HG03280 (cell line): ENCODE data around the gene SYTL1.

Source experiments
- ATAC-seq: cut with Tn5 transposase; IDR thresholded peaks from one replicate; pipeline ENCODE4 v1.9.1; 2021; ENCODE audit warnings: mild to moderate bottlenecking, moderate library complexity; ENCODE audit not compliant: unreplicated experiment

SYTL1 gene

GRCh38 chr1:27316860-27317259 lies 25.0 kb upstream of the SYTL1 start:
- no peak for ATAC-seq

- no peak for ATAC-seq
These were observed 23.7 kb upstream of the SYTL1 start for GRCh38 chr1:27318136-27318535.

- no peak for ATAC-seq
These were observed 23.2 kb upstream of the SYTL1 start for GRCh38 chr1:27318596-27318995.

GRCh38 chr1:27321813-27322568 lies 19.8 kb upstream of the SYTL1 start, which contains the start of gene TMEM222:
Gene TMEM222 (plus strand): TSS chr1:27322163. CDS start chr1:27322198, 35 bp downstream.
- peak; percentile 94 for ATAC-seq

- ATAC-seq, result no peak
These were observed 19.1 kb upstream of the SYTL1 start for GRCh38 chr1:27322569-27323240.

- ATAC-seq, result no peak
These were observed 16.5 kb upstream of the SYTL1 start for GRCh38 chr1:27325286-27325685.

GRCh38 chr1:27327964-27328363 lies 13.9 kb upstream of the SYTL1 start:
- ATAC-seq, result no peak

GRCh38 chr1:27330786-27331185 lies 11.0 kb upstream of the SYTL1 start:
- no peak for ATAC-seq

- ATAC-seq, result no peak
These were observed 10.4 kb upstream of the SYTL1 start for GRCh38 chr1:27331426-27331825.

- ATAC-seq, result no peak
These were observed 9.9 kb upstream of the SYTL1 start for GRCh38 chr1:27331922-27332321.

GRCh38 chr1:27332536-27333281 lies 9.1 kb upstream of the SYTL1 start:
- no peak for ATAC-seq

- ATAC-seq, result no peak
These were observed 8.0 kb upstream of the SYTL1 start for GRCh38 chr1:27333717-27334279.

- ATAC-seq, result no peak
These were observed 6.1 kb upstream of the SYTL1 start for GRCh38 chr1:27335506-27336422.

- no peak for ATAC-seq
These were observed 5.1 kb upstream of the SYTL1 start for GRCh38 chr1:27336756-27337155.

- no peak for ATAC-seq
These were observed 3.1 kb upstream of the SYTL1 start for GRCh38 chr1:27338751-27339150.

- ATAC-seq, result no peak
These were observed 2.6 kb upstream of the SYTL1 start for GRCh38 chr1:27339213-27339612.

- no peak for ATAC-seq
These were observed 562 bp downstream of the SYTL1 start for GRCh38 chr1:27342391-27342777.

- ATAC-seq, result no peak
These were observed 1.2 kb downstream of the SYTL1 start for GRCh38 chr1:27342778-27343638.

GRCh38 chr1:27343639-27344025 lies 1.8 kb downstream of the SYTL1 start:
- ATAC-seq, result no peak
